Lower leg skin (tissue), 4 donors: ENCODE measurements around the gene IL1R2. TPM values are rescaled to one million over a fixed set of nuclear protein-coding genes. Genes with fewer than 3 reads are reported as not detected.

Experiments
- DNase-seq, 2 donors: peaks; one replicate each; pipeline ENCODE4 v3.0.0-alpha.2; 2019; ENCODE audit warnings: low spot score in 2 of 2
- H3K4me3 ChIP-seq: fragments of 200-600 bp; sonication (generic); 2 replicates; pipeline ENCODE4 v1.5.1; 2017; ENCODE audit warnings: mild to moderate bottlenecking, low read depth; ENCODE audit not compliant: poor library complexity, severe bottlenecking
- CTCF ChIP-seq, 3 donors: fragments of 450-650 bp; IDR thresholded peaks; one replicate each; pipeline ENCODE4 v1.5.1; 2016; ENCODE audit warnings: antibody characterized with exemption in 3 of 3, mild to moderate bottlenecking in 3 of 3, moderate library complexity in 2 of 3
- POLR2A ChIP-seq, 2 donors: fragments of 450-650 bp; IDR thresholded peaks; one replicate each; pipeline ENCODE4 v1.6.1; 2016 to 2017; ENCODE audit warnings: antibody characterized with exemption in 2 of 2, mild to moderate bottlenecking in 1 of 2, moderate library complexity in 1 of 2
- WGBS, 2 donors: methylation state at CpG; one replicate each; pipeline ENCODE4 v1.1.5; 2018; 5-methylcytosine and 5-hydroxymethylcytosine counted together
- intact Hi-C: fragments of 100-400 bp; cut with DNase I; formaldehyde crosslinking; loops from one replicate; pipeline ENCODE4 v1.15.0; 2023; ENCODE audit warnings: low total_unique reads
- total RNA-seq, 4 donors: library from RNA; depleted of rRNA; stranded (reverse); fragments of >200 nt; gene quantifications; one replicate each; pipeline ENCODE4 v1.1.0, GENCODE V29; 2016

IL1R2 gene
- total RNA-seq, 4 donors from 2014 or later = 58.4 to 106 (median 68.7) TPM

GRCh38 chr2:101986376-101986775 lies 5.4 kb upstream of the IL1R2 start:
- DNase-seq = no peak
- intact Hi-C loops = no loop called here
- no peak overlapping the region for H3K4me3 ChIP-seq
- TF ChIP-seq POLR2A (IDR thresholded peaks at IDR 0.05) (no peak), CTCF (IDR thresholded peaks at IDR 0.05) (no peak)
- 49 to 73% methylated on average over 4 of the region's 4 CpGs for WGBS, 2 donors

GRCh38 chr2:101986804-101987740 lies 4.7 kb upstream of the IL1R2 start:
- intact Hi-C loops = no loop called here
- TF ChIP-seq CTCF (IDR thresholded peaks at IDR 0.05) = no peak
- TF ChIP-seq POLR2A (IDR thresholded peaks at IDR 0.05) = no peak
- no peak for DNase-seq
- WGBS, 2 donors = 60 to 63% methylated on average over 9 of the region's 9 CpGs
- no peak overlapping the region for H3K4me3 ChIP-seq

GRCh38 chr2:101987832-101988231 lies 3.9 kb upstream of the IL1R2 start:
- WGBS, 2 donors = 77 to 93% methylated on average over 5 of the region's 5 CpGs
- DNase-seq = no peak
- intact Hi-C loops = no loop called here
- no peak overlapping the region for H3K4me3 ChIP-seq
- TF ChIP-seq CTCF (IDR thresholded peaks at IDR 0.05) = no peak
- no peak for TF ChIP-seq POLR2A (IDR thresholded peaks at IDR 0.05)

- intact Hi-C loops = no loop called here
- WGBS, 2 donors = 89 to 96% methylated on average over 7 of the region's 7 CpGs
- no peak for DNase-seq
- no peak for TF ChIP-seq POLR2A (IDR thresholded peaks at IDR 0.05)
- no peak for TF ChIP-seq CTCF (IDR thresholded peaks at IDR 0.05)
- H3K4me3 ChIP-seq = no peak overlapping the region
Observed at GRCh38 chr2:101988541-101988940, 3.2 kb upstream of the IL1R2 start.

GRCh38 chr2:101989740-101990460 lies 1.9 kb upstream of the IL1R2 start:
- DNase-seq = no peak
- intact Hi-C loops = no loop called here
- 82 to 84% methylated on average over 8 of the region's 8 CpGs for WGBS, 2 donors
- TF ChIP-seq POLR2A (IDR thresholded peaks at IDR 0.05) (no peak), CTCF (IDR thresholded peaks at IDR 0.05) (no peak)
- no peak overlapping the region for H3K4me3 ChIP-seq
